K562 (cell line): ENCODE measurements around the gene PUM2. TPM values are rescaled to one million over a fixed set of nuclear protein-coding genes. Genes with fewer than 3 reads are reported as not detected.

ENCODE experiments used
- BACH1 ChIP-seq: fragments of 200-800 bp; sonication (Bioruptor generic); IDR thresholded peaks from 2 replicates; pipeline ENCODE4 v1.6.1; 2016; ENCODE audit warnings: missing genetic modification characterization, missing compliant biosample characterization
- FOXM1 ChIP-seq, 2 experiments: fragments of 450-650 bp in 1 of 2; sonication (generic) in 1 of 2; formaldehyde crosslinking in 1 of 2; IDR thresholded peaks; 2 replicates each; pipeline versions ENCODE4 v1.6.1 to v1.9.0; 2017 to 2022; ENCODE audit warnings: low read depth in 2 of 2, mild to moderate bottlenecking in 2 of 2, missing genetic modification reagents in 1 of 2, moderate library complexity in 1 of 2
- GTF2F1 ChIP-seq: IDR thresholded peaks from 2 replicates; pipeline ENCODE4 v1.6.1; 2011; ENCODE audit warnings: low read depth, low read length, improper control_type of control experiment
- MCM7 ChIP-seq, 2 experiments: fragments of 450-650 bp; IDR thresholded peaks; 2 replicates each; pipeline ENCODE4 v1.6.1; 2016 to 2018
- NRF1 ChIP-seq, 2 experiments: fragments of 450-650 bp; IDR thresholded peaks in 1 of 2; conservative IDR thresholded peaks in 1 of 2; 2 replicates each; pipeline ENCODE4 v1.6.1; 2014; ENCODE audit warnings: mild to moderate bottlenecking in 2 of 2
- PURB ChIP-seq: sonication (generic); formaldehyde crosslinking; IDR thresholded peaks from 2 replicates; pipeline ENCODE4 v1.9.0; 2021; ENCODE audit warnings: low read depth, mild to moderate bottlenecking, missing genetic modification reagents
- RFX5 ChIP-seq: IDR thresholded peaks from 2 replicates; pipeline ENCODE4 v1.6.1; 2011; ENCODE audit warnings: low read depth, mild to moderate bottlenecking, improper control_type of control experiment, low read length
- SMAD1 ChIP-seq: fragments of 150-350 bp; IDR thresholded peaks from 2 replicates; pipeline ENCODE4 v1.6.1; 2014; ENCODE audit warnings: low read length, low read depth; ENCODE audit not compliant: partially characterized antibody
- SP2 ChIP-seq: IDR thresholded peaks from 2 replicates; pipeline ENCODE4 v1.6.1; 2011; ENCODE audit warnings: mild to moderate bottlenecking, low read depth, low read length, moderate library complexity; ENCODE audit not compliant: poor library complexity, severe bottlenecking; ENCODE audit errors: extremely low read depth
- SRSF7 ChIP-seq: fragments of 200-400 bp; formaldehyde crosslinking; optimal IDR thresholded peaks from 2 replicates; pipeline ENCODE3; 2017; ENCODE audit warnings: mild to moderate bottlenecking, low read depth, low read length
- TAF9B ChIP-seq: fragments of 450-650 bp; IDR thresholded peaks from 2 replicates; pipeline ENCODE4 v1.6.1; 2018; ENCODE audit warnings: mild to moderate bottlenecking; ENCODE audit not compliant: partially characterized antibody
- ZNF134 ChIP-seq: fragments of 250-450 bp; sonication (Bioruptor Pico); conservative IDR thresholded peaks from 2 replicates; pipeline ENCODE4 v1.4.0; 2020
- ZNF696 ChIP-seq: fragments of 250-450 bp; sonication (Bioruptor Pico); conservative IDR thresholded peaks from 2 replicates; pipeline ENCODE4 v1.4.0; 2020; ENCODE audit warnings: mild to moderate bottlenecking, moderate library complexity
- ZNF76 ChIP-seq: fragments of 250-450 bp; sonication (Bioruptor Pico); IDR thresholded peaks from 2 replicates; pipeline ENCODE4 v1.4.0; 2020; ENCODE audit warnings: mild to moderate bottlenecking, moderate library complexity, borderline replicate concordance
- polyA plus RNA-seq, 8 experiments: library from polyadenylated mRNA; depleted of rRNA in 4 of 8; stranded (reverse) in 5 of 8; unstranded in 3 of 8; fragments of >200 nt; fragmentation: Nextera tagmentation in 2 of 8; fragmentation: Illumina TruSeq in 1 of 8; extraction: Ambion mirVana in 2 of 8; extraction: Trizol in 1 of 8; gene quantifications; 2 replicates each; pipeline versions ENCODE4 v1.2.1 to v1.2.3, GENCODE V29; 2011 to 2014; ENCODE audit warnings: inconsistent platforms in 1 of 8, missing spikeins in 1 of 8
- total RNA-seq, 7 experiments: library from RNA; depleted of rRNA in 6 of 7; stranded (reverse); fragments of >200 nt in 6 of 7; fragmentation: Illumina TruSeq in 2 of 7; extraction: Trizol in 2 of 7; gene quantifications; 2 replicates each; pipeline versions ENCODE4 v1.2.1 to v1.2.3, GENCODE V29; 2011 to 2021; ENCODE audit warnings: low replicate concordance in 1 of 7
- TF ChIP-seq, protein P1 (sequence below): fragments of 450-650 bp; formaldehyde crosslinking; IDR thresholded peaks from 2 replicates; pipeline ENCODE4 v1.4.0; 2020; ENCODE audit warnings: mild to moderate bottlenecking, moderate library complexity
- TF ChIP-seq, protein P2 (sequence below): fragments of 450-650 bp; formaldehyde crosslinking; IDR thresholded peaks from 2 replicates; pipeline ENCODE4 v1.4.0; 2020; ENCODE audit warnings: mild to moderate bottlenecking, mixed read lengths
- TF ChIP-seq, protein P3 (sequence below): fragments of 250-450 bp; sonication (Bioruptor Pico); IDR thresholded peaks from 2 replicates; pipeline ENCODE4 v1.5.0; 2020; ENCODE audit warnings: mild to moderate bottlenecking
- TF ChIP-seq, protein P4 (sequence below), 2 experiments: IDR thresholded peaks; 2 replicates each; pipeline ENCODE4 v1.6.1; 2012; ENCODE audit warnings: improper control_type of control experiment in 2 of 2, low read depth in 2 of 2, low read length in 2 of 2, borderline replicate concordance in 1 of 2
- TF ChIP-seq, protein P5 (sequence below), 2 experiments: fragments of 450-650 bp; conservative IDR thresholded peaks; 2 replicates each; pipeline ENCODE4 v1.6.1; 2017; ENCODE audit warnings: mild to moderate bottlenecking in 2 of 2, moderate library complexity in 2 of 2

The PUM2 gene
- total and polyA plus RNA-seq, 9 of the 15 experiments (the other 6 are each of a cell fraction or from before 2014, with no cell fraction given) = 13.4 to 61.9 (median 28.3) TPM

DNA sequence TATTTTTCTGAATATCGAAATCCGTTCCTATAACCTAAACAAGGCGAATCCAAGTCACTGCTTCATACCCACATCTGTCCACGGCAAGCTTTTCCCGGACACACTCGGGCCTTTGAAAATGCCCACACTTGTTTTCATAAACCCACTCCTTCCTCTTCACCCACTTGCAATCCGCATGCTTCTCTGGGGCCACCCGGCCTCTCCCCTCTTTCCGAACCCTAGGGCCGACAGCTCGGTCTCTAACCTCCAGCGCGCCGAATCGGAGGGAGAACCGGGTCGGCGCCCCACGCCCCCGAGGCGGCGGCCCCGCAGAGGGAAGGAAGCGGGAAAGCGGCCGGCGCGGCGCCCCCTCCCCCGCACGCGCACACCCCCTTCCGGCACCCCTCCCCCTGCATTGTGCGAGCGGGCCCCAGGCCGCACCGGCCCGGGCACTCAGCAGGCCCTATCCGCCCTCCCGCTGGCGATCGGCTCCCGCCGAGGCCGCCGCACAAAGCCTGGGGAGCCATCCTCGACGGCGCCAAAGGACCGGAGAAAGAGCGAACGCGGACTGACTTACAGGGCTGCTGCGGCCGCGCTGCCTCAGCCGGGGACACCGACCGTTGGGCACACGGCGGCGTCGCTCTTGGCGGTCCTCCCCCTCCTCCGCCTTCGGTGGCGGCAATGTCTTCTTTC is 467 bp downstream of the PUM2 start (continued):
- TF ChIP-seq GTF2F1 (no peak), SP2 (no peak), ZNF76 (CRISPR knock-in tag) (no peak), NRF1 (conservative IDR thresholded peaks at IDR 0.05 in 1 of 2, IDR thresholded peaks at IDR 0.05 in 1 of 2) (no peak), TAF9B (peak; percentile 6), FOXM1 (IDR thresholded peaks at IDR 0.05; ENCODE audit: low read depth) (no peak), FOXM1 (CRISPR knock-in tag; IDR thresholded peaks at IDR 0.05; ENCODE audit: low read depth) (peak; percentile 85), MCM7 (IDR thresholded peaks at IDR 0.05) (no peak), PURB (no peak), SMAD1 (no peak), ZNF134 (CRISPR knock-in tag) (no peak), ZNF696 (no peak), BACH1 (tag) (no peak), SRSF7 (no peak), RFX5 (no peak)
- TF ChIP-seq, protein P1, sequence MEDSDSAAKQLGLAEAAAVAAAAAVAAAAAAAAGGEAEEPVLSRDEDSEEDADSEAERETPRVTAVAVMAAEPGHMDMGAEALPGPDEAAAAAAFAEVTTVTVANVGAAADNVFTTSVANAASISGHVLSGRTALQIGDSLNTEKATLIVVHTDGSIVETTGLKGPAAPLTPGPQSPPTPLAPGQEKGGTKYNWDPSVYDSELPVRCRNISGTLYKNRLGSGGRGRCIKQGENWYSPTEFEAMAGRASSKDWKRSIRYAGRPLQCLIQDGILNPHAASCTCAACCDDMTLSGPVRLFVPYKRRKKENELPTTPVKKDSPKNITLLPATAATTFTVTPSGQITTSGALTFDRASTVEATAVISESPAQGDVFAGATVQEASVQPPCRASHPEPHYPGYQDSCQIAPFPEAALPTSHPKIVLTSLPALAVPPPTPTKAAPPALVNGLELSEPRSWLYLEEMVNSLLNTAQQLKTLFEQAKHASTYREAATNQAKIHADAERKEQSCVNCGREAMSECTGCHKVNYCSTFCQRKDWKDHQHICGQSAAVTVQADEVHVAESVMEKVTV (CRISPR knock-in tag) = no peak
- TF ChIP-seq, protein P2, sequence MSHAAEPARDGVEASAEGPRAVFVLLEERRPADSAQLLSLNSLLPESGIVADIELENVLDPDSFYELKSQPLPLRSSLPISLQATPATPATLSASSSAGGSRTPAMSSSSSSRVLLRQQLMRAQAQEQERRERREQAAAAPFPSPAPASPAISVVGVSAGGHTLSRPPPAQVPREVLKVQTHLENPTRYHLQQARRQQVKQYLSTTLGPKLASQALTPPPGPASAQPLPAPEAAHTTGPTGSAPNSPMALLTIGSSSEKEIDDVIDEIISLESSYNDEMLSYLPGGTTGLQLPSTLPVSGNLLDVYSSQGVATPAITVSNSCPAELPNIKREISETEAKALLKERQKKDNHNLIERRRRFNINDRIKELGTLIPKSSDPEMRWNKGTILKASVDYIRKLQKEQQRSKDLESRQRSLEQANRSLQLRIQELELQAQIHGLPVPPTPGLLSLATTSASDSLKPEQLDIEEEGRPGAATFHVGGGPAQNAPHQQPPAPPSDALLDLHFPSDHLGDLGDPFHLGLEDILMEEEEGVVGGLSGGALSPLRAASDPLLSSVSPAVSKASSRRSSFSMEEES (CRISPR knock-in tag) = no peak
- TF ChIP-seq, protein P3, sequence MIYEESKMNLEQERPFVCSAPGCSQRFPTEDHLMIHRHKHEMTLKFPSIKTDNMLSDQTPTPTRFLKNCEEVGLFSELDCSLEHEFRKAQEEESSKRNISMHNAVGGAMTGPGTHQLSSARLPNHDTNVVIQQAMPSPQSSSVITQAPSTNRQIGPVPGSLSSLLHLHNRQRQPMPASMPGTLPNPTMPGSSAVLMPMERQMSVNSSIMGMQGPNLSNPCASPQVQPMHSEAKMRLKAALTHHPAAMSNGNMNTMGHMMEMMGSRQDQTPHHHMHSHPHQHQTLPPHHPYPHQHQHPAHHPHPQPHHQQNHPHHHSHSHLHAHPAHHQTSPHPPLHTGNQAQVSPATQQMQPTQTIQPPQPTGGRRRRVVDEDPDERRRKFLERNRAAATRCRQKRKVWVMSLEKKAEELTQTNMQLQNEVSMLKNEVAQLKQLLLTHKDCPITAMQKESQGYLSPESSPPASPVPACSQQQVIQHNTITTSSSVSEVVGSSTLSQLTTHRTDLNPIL (CRISPR knock-in tag) = no peak
- TF ChIP-seq, protein P4, sequence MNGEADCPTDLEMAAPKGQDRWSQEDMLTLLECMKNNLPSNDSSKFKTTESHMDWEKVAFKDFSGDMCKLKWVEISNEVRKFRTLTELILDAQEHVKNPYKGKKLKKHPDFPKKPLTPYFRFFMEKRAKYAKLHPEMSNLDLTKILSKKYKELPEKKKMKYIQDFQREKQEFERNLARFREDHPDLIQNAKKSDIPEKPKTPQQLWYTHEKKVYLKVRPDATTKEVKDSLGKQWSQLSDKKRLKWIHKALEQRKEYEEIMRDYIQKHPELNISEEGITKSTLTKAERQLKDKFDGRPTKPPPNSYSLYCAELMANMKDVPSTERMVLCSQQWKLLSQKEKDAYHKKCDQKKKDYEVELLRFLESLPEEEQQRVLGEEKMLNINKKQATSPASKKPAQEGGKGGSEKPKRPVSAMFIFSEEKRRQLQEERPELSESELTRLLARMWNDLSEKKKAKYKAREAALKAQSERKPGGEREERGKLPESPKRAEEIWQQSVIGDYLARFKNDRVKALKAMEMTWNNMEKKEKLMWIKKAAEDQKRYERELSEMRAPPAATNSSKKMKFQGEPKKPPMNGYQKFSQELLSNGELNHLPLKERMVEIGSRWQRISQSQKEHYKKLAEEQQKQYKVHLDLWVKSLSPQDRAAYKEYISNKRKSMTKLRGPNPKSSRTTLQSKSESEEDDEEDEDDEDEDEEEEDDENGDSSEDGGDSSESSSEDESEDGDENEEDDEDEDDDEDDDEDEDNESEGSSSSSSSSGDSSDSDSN (IDR thresholded peaks at IDR 0.05; ENCODE audit: borderline replicate concordance in 1 of 2, low read depth in 2 of 2, low read length in 2 of 2) = 0 out of 4 replicates have a peak, but pooled peaks of 1 of the 2 experiments have one; percentile 64
- TF ChIP-seq, protein P5, sequence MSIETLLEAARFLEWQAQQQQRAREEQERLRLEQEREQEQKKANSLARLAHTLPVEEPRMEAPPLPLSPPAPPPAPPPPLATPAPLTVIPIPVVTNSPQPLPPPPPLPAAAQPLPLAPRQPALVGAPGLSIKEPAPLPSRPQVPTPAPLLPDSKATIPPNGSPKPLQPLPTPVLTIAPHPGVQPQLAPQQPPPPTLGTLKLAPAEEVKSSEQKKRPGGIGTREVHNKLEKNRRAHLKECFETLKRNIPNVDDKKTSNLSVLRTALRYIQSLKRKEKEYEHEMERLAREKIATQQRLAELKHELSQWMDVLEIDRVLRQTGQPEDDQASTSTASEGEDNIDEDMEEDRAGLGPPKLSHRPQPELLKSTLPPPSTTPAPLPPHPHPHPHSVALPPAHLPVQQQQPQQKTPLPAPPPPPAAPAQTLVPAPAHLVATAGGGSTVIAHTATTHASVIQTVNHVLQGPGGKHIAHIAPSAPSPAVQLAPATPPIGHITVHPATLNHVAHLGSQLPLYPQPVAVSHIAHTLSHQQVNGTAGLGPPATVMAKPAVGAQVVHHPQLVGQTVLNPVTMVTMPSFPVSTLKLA (conservative IDR thresholded peaks at IDR 0.05) = peak; percentile 62 to 73
